H1 (cell line): Measurements from ENCODE around the gene FAM131A. TPM values are rescaled to one million over a fixed set of nuclear protein-coding genes. Genes with fewer than 3 reads are reported as not detected.

Experiments
- ATF2 ChIP-seq: IDR thresholded peaks from 2 replicates; pipeline ENCODE4 v1.6.1; 2012; ENCODE audit warnings: low read length, inconsistent platforms
- CHD7 ChIP-seq: fragments of 300-600 bp; sonication (generic); IDR thresholded peaks from 2 replicates; pipeline ENCODE4 v1.7.1; 2012; ENCODE audit warnings: low read length, moderate library complexity, mild to moderate bottlenecking, inconsistent platforms; ENCODE audit not compliant: insufficient replicate concordance
- E2F6 ChIP-seq: IDR thresholded peaks from 2 replicates; pipeline ENCODE4 v1.6.1; 2012; ENCODE audit warnings: inconsistent platforms
- EGR1 ChIP-seq: IDR thresholded peaks from 2 replicates; pipeline ENCODE4 v1.6.1; 2011; ENCODE audit warnings: low read depth, low read length, borderline replicate concordance
- HDAC2 ChIP-seq, 2 experiments: fragments of 300-600 bp in 1 of 2; sonication (generic) in 1 of 2; IDR thresholded peaks; 2 replicates each; pipeline ENCODE4 v1.6.1; 2011 to 2012; ENCODE audit warnings: low read depth in 2 of 2, low read length in 2 of 2, mild to moderate bottlenecking in 2 of 2, moderate library complexity in 2 of 2, borderline replicate concordance in 1 of 2, inconsistent platforms in 1 of 2
- TBP ChIP-seq: IDR thresholded peaks from 2 replicates; pipeline ENCODE4 v1.6.1; 2011; ENCODE audit warnings: low read depth, low read length, improper control_type of control experiment
- polyA plus RNA-seq, 7 experiments: library from polyadenylated mRNA; depleted of rRNA in 3 of 7; stranded (reverse) in 5 of 7; unstranded in 2 of 7; fragments of >200 nt in 5 of 7; fragments of 200-250 nt in 2 of 7; gene quantifications; 1 replicate in 5 of 7; 2 replicates in 1 of 7; 4 replicates in 1 of 7; pipeline versions ENCODE4 v1.2.1 to v1.2.3, GENCODE V29; 2011 to 2013; ENCODE audit warnings: missing spikeins in 2 of 7, mixed read lengths in 2 of 7
- total RNA-seq: library from RNA; stranded (reverse); fragmentation: NEBNext Ultra II Directional; extraction: Animal tissue kit (Norgen Biotek cat#: 25700); gene quantifications from 2 replicates; pipeline ENCODE4 v1.2.1, GENCODE V29; 2021

FAM131A gene
- total and polyA plus RNA-seq, 2 of the 8 experiments (the other 6 are each of a cell fraction or from before 2014, with no cell fraction given) = 16.0 to 21.9 TPM

GRCh38 chr3:184362668-184363546 lies 25.5 kb downstream of the FAM131A start (continued):
- TF ChIP-seq CHD7 (no peak), HDAC2 (IDR thresholded peaks at IDR 0.05; ENCODE audit: borderline replicate concordance in 1 of 2, low read depth in 2 of 2, low read length in 2 of 2) (peak in 1 of 2 experiments; percentile 57; a peak in 1 of 4 replicates), EGR1 (0 out of 2 replicates have a peak, but pooled peaks have one; percentile 51), TBP (peak; percentile 73), E2F6 (peak; percentile 85; the same call in 1 of the 2 replicates), ATF2 (0 out of 2 replicates have a peak, but pooled peaks have one; percentile 30)
